Measurements from ENCODE around the gene GLTPD2. TPM values are rescaled to one million over a fixed set of nuclear protein-coding genes. Genes with fewer than 3 reads are reported as not detected.

GLTPD2 gene
- total RNA-seq (0.35 TPM), polyA plus RNA-seq (ENCODE audit: insufficient read depth, low read depth, low replicate concordance) (12.5 TPM)
- long read RNA-seq, donor 1, partial matches to known transcripts: 0 of 2 reads
- long read RNA-seq, donor 1, other reads (novel, unspliced or antisense): 0 of 2 reads
- long read RNA-seq, donor 2, partial matches to known transcripts: 0 of 4 reads
- long read RNA-seq, donor 2, other reads (novel, unspliced or antisense): 0 of 4 reads
- long read RNA-seq, donor 3, transcript GLTPD2-201 (4 exons, 1,023 nt): major isoform, 6 of 12 reads
- long read RNA-seq, donor 3, partial matches to known transcripts: 6 of 12 reads
- long read RNA-seq, donor 3, other reads (novel, unspliced or antisense): 0 of 12 reads
- long read RNA-seq, donor 4, partial matches to known transcripts: 0 of 1 reads
- long read RNA-seq, donor 4, other reads (novel, unspliced or antisense): 0 of 1 reads
- long read RNA-seq, donor 5: 0 reads
- long read RNA-seq, donor 6, transcript GLTPD2-201 (4 exons, 1,023 nt): major isoform, 5 of 11 reads
- long read RNA-seq, donor 6, partial matches to known transcripts: 6 of 11 reads
- long read RNA-seq, donor 6, other reads (novel, unspliced or antisense): 0 of 11 reads
- long read RNA-seq, donor 7, partial matches to known transcripts: 0 of 2 reads
- long read RNA-seq, donor 7, other reads (novel, unspliced or antisense): 1 of 2 reads
- long read RNA-seq, donor 8: 0 reads
- long read RNA-seq, donor 9, partial matches to known transcripts: 0 of 1 reads
- long read RNA-seq, donor 9, other reads (novel, unspliced or antisense): 0 of 1 reads
- long read RNA-seq, donor 10, transcript GLTPD2-201 (4 exons, 1,023 nt): major isoform, 5 of 5 reads
- long read RNA-seq, donor 10, partial matches to known transcripts: 0 of 5 reads
- long read RNA-seq, donor 10, other reads (novel, unspliced or antisense): 0 of 5 reads

DNA sequence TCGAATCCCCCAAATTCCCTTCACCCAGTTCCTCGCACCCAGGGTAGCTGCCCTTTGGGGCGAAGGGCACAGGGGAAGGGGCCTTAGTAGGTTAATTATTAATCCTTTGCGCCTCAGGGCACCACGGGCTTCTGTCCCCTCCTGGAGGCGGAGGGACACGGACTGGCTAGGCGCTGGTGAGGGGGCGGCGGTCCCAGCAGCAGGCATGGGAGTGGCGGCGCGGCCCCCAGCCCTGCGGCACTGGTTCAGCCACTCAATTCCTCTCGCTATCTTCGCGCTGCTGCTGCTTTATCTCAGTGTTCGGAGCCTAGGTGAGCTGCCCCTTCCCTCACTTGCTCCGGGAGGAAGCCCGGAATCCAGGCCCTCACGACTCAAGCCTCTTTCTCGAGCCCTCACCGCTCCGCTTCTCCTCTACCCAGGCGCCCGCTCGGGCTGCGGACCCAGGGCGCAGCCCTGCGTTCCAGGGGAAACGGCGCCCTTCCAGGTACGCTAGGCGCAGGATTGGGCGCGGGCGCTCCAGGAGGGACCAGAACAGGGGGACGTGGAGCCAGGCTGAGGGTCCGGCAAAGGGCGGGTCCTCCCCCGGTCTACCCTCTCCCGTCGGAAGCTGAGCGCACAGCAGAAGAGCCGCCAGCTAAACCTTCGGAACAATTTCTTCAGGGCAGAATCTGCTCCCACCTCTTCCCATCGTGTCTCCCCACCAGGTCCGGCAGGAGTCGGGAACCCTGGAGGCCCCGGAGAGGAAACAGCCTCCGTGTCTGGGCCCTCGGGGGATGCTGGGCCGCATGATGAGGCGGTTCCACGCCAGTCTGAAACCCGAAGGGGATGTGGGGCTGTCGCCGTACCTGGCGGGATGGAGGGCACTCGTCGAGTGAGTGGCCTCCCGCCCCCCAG, at the start of gene GLTPD2:
GLTPD2 (plus strand) TSS at position 158 of the 894 bp plus-strand sequence; CDS start at position 206, 48 bp downstream.
- Histone ChIP-seq H3K4me1 (ENCODE audit: control insufficient read depth in 2 of 3, insufficient read depth in 2 of 3, low read depth in 1 of 3, low read length in 3 of 3) (peaks cover 0 to 25% (median 12%) of the 10 kb centered on the region in 3 donors), H3K36me3 (ENCODE audit: control insufficient read depth in 2 of 3, insufficient read depth in 3 of 3, low read length in 3 of 3) (no peaks in the 10 kb centered on the region), H3K27me3 (ENCODE audit: control insufficient read depth, insufficient read depth, low read length) (peaks cover 17% of the 10 kb centered on the region), H3K4me3 (ENCODE audit: low read length in 3 of 3) (peak within 1 kb of the TSS; percentile 54 to 83 (median 57)), H3K9me3 (ENCODE audit: control insufficient read depth in 2 of 3, insufficient read depth in 1 of 3, low read length in 3 of 3) (no peaks in the 10 kb centered on the region), H3K27ac (ENCODE audit: low read depth in 2 of 2, low read length in 2 of 2) (peak within 1 kb of the TSS; percentile 92 to 93), H3K9ac (ENCODE audit: low read length in 3 of 3) (peak within 1 kb of the TSS in 2 of 3 donors; percentile 73 to 80)
- DNase-seq: peak in 4 of 5 donors; percentile 39 to 68 (median 53)
- intact Hi-C loops (cut with DNase I): loop anchor here (5.0 kb wide), 1 partner anchor 93 kb away; no protein-coding TSS in a partner anchor
- TF ChIP-seq, protein P1, sequence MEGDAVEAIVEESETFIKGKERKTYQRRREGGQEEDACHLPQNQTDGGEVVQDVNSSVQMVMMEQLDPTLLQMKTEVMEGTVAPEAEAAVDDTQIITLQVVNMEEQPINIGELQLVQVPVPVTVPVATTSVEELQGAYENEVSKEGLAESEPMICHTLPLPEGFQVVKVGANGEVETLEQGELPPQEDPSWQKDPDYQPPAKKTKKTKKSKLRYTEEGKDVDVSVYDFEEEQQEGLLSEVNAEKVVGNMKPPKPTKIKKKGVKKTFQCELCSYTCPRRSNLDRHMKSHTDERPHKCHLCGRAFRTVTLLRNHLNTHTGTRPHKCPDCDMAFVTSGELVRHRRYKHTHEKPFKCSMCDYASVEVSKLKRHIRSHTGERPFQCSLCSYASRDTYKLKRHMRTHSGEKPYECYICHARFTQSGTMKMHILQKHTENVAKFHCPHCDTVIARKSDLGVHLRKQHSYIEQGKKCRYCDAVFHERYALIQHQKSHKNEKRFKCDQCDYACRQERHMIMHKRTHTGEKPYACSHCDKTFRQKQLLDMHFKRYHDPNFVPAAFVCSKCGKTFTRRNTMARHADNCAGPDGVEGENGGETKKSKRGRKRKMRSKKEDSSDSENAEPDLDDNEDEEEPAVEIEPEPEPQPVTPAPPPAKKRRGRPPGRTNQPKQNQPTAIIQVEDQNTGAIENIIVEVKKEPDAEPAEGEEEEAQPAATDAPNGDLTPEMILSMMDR (IDR thresholded peaks at IDR 0.05; ENCODE audit: borderline replicate concordance, extremely low read depth, insufficient read depth): no peak
- no peak for FAIRE-seq

DNA sequence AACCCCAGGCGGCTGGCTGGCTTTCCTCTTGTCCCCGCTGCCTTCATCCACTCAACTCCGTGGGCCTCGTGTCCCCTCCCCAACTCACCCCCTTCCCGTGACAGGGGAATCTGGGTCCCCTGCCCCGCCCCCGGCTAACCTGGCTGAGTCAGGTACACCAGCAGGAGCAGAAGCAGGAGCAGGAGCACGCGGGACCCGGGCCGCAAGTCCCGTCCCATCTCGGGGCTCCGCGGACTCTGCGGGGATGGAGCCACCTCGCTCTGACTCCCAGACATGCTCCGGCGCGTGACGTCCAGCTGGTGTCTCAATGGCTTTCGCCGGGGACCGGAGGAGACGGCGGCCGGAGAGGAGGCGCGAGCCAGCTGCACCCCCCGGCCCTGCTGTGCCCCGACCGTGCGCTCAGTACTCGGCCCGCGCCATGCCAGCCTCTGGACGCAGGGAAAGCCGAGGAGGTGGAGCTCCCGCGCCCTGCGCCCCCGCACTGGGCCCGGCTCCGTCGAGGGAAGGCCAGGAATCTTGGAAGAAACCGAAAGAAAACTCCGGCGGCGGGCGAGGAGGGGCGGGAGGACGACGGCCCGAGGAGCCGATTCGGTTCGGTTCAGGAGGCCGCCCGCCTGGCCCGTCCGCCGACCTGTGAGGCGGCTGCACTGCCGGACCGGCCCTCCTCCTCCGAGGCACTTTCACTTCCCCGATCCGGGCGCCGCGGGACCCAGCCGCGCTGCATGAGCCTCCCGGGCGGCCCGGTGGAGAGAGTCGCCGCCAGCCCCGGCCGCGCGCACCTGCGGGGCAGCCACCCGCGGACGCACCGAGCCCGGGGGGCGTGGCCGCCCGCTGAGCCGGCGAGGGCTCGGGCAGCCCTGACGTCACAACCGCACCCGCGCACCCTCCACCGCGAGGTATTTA, 49.4 kb upstream of the GLTPD2 start, which contains the start of the genes CXCL16 and ZMYND15:
CXCL16 (minus strand) TSS at position 807 of the 903 bp plus-strand sequence; CDS start at position 218, 589 bp downstream.
ZMYND15 (plus strand) TSS at position 712 of the 903 bp plus-strand sequence. CDS start 716 bp downstream, outside the sequence.
- H3K9me3 ChIP-seq (ENCODE audit: control insufficient read depth in 2 of 3, insufficient read depth in 1 of 3, low read length in 3 of 3): no peaks in the 10 kb centered on the region
- peaks cover 9% of the 10 kb centered on the region for H3K27me3 ChIP-seq (ENCODE audit: control insufficient read depth, insufficient read depth, low read length)
- intact Hi-C loops (cut with DNase I): no loop called here
- H3K36me3 ChIP-seq (ENCODE audit: control insufficient read depth in 2 of 3, insufficient read depth in 3 of 3, low read length in 3 of 3): peaks cover 0 to under 1% (median 0%) of the 10 kb centered on the region in 3 donors
- H3K27ac ChIP-seq (ENCODE audit: low read depth in 2 of 2, low read length in 2 of 2): peak within 1 kb of the TSS; percentile 34 to 67
- H3K9ac ChIP-seq (ENCODE audit: low read length in 3 of 3): peak within 1 kb of the TSS in 2 of 3 donors; percentile 62 to 67
- no peak for FAIRE-seq
- peak; percentile 55 to 90 (median 71) for DNase-seq
- peak within 1 kb of the TSS; percentile 33 to 76 (median 60) for H3K4me3 ChIP-seq (ENCODE audit: low read length in 3 of 3)
- TF ChIP-seq, protein P1 (IDR thresholded peaks at IDR 0.05; ENCODE audit: borderline replicate concordance, extremely low read depth, insufficient read depth): no peak
- H3K4me1 ChIP-seq (ENCODE audit: control insufficient read depth in 2 of 3, insufficient read depth in 2 of 3, low read depth in 1 of 3, low read length in 3 of 3): peaks cover 0 to 6% (median 0%) of the 10 kb centered on the region in 3 donors

All from kidney (tissue), 22 donors.